Type B pancreatic cell (in vitro differentiated cells): ENCODE measurements around the gene CREBL2. TPM values are rescaled to one million over a fixed set of nuclear protein-coding genes. Genes with fewer than 3 reads are reported as not detected.
"Not testable (repeated sequence)": the region's sequence is repeated elsewhere in the genome, so short reads cannot be mapped to it uniquely, and the experiment has no call there.

Source experiments
- DNase-seq: peaks from one replicate; pipeline ENCODE4 v3.0.0; 2021; ENCODE audit warnings: mixed read lengths; ENCODE audit not compliant: unreplicated experiment; ENCODE audit errors: extremely low spot score
- H3K27ac Mint-ChIP-seq: 2 replicates; pipeline ENCODE4 v1.8.0; 2021; ENCODE audit warnings: mild to moderate bottlenecking, mixed read lengths
- H3K27me3 Mint-ChIP-seq: 2 replicates; pipeline ENCODE4 v1.8.0; 2021; ENCODE audit warnings: mixed read lengths
- H3K36me3 Mint-ChIP-seq: 2 replicates; pipeline ENCODE4 v1.8.0; 2021; ENCODE audit warnings: mixed read lengths
- H3K4me1 Mint-ChIP-seq: one replicate; pipeline ENCODE4 v1.8.0; 2021; ENCODE audit warnings: mixed read lengths; ENCODE audit not compliant: unreplicated experiment
- H3K4me3 Mint-ChIP-seq: 2 replicates; pipeline ENCODE4 v1.8.0; 2021; ENCODE audit warnings: mild to moderate bottlenecking, mixed read lengths
- H3K9me3 Mint-ChIP-seq: 2 replicates; pipeline ENCODE4 v1.8.0; 2021; ENCODE audit warnings: mixed read lengths
- total RNA-seq: library from RNA; stranded (reverse); gene quantifications from 2 replicates; pipeline ENCODE4 v1.2.1, GENCODE V29; 2021; ENCODE audit warnings: low replicate concordance
- TF ChIP-seq, protein P1 (sequence below): fragments of 200-600 bp; sonication (generic); conservative IDR thresholded peaks from 2 replicates; pipeline ENCODE4 v1.5.0; 2021; ENCODE audit warnings: antibody characterized with exemption, mild to moderate bottlenecking

The CREBL2 gene
- total RNA-seq, 1 donor from 2014 or later: 11.9 TPM

DNA sequence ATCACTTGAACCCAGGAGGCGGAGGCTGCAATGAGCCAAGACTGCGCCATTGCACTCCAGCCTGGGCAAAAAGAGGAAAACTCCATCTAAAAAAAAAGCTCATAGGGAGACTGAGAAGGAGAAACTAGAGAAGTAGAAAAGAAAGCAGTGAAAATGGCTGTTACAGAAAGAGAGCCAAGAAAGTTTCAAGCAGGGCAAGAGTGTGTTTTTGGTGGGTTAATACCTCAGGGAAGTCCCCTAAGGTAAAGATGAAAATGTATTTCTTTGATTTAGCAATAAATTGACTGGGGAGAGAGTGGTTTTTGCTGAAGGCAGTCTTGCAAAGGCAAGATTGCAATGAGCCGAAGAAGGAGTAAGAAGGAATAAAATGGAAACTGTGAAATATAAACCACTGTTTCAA is 39.0 kb upstream of the CREBL2 start:
- H3K27me3 Mint-ChIP-seq: no peaks in the 10 kb centered on the region
- no peak for DNase-seq
- H3K4me1 Mint-ChIP-seq: no peaks in the 10 kb centered on the region
- peaks cover 3% of the 10 kb centered on the region for H3K36me3 Mint-ChIP-seq
- peaks cover 5% of the 10 kb centered on the region for H3K9me3 Mint-ChIP-seq
- no peak overlapping the region for H3K27ac Mint-ChIP-seq
- no peak overlapping the region for H3K4me3 Mint-ChIP-seq
- TF ChIP-seq, protein P1, sequence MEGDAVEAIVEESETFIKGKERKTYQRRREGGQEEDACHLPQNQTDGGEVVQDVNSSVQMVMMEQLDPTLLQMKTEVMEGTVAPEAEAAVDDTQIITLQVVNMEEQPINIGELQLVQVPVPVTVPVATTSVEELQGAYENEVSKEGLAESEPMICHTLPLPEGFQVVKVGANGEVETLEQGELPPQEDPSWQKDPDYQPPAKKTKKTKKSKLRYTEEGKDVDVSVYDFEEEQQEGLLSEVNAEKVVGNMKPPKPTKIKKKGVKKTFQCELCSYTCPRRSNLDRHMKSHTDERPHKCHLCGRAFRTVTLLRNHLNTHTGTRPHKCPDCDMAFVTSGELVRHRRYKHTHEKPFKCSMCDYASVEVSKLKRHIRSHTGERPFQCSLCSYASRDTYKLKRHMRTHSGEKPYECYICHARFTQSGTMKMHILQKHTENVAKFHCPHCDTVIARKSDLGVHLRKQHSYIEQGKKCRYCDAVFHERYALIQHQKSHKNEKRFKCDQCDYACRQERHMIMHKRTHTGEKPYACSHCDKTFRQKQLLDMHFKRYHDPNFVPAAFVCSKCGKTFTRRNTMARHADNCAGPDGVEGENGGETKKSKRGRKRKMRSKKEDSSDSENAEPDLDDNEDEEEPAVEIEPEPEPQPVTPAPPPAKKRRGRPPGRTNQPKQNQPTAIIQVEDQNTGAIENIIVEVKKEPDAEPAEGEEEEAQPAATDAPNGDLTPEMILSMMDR: no peak

DNA sequence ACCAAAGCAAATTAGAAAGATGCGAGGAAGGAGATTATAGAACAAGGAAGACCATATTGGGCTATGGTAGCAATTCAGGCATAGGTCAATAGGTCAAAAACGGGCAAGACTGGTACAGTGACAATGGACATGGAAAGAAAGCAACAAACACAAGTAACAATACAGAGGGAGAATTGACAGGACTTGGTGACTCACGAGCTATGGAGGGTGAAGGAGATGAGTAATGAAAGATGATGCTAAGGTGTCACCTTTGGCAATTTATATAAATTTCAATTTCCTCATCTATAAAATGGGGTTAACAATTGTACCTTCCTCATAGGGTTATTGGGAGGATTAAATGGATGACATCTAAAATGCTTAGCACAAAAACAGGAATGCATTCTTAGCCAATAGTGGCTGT is 33.9 kb upstream of the CREBL2 start:
- Mint-ChIP-seq H3K27ac (no peak overlapping the region), H3K36me3 (no peaks in the 10 kb centered on the region), H3K9me3 (peaks cover 8% of the 10 kb centered on the region), H3K4me1 (no peaks in the 10 kb centered on the region), H3K27me3 (no peaks in the 10 kb centered on the region), H3K4me3 (no peak overlapping the region)
- TF ChIP-seq, protein P1: no peak
- DNase-seq: no peak

DNA sequence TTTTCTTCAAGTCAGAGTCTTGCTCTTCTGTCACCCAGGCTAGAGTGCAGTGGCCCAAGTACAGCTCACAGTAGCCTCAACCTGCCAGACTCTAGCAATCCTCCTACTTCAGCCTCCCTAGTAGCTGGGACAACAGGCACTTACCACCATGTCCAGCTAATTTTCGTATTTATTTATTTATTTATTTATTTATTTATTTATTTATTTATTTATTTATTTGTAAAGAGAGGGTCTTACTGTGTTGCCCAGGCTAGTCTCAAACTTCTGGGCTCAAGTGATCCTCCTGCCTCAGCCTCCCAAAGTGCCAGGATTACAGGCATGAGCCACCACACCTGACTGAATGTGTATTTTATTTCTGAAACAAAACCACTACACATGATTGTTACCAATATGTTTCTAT is 31.0 kb upstream of the CREBL2 start:
- DNase-seq, H3K4me1 Mint-ChIP-seq, H3K9me3 Mint-ChIP-seq, H3K27me3 Mint-ChIP-seq, H3K4me3 Mint-ChIP-seq, H3K36me3 Mint-ChIP-seq: not testable (repeated sequence)
- H3K27ac Mint-ChIP-seq: peak overlapping the region; percentile 82

DNA sequence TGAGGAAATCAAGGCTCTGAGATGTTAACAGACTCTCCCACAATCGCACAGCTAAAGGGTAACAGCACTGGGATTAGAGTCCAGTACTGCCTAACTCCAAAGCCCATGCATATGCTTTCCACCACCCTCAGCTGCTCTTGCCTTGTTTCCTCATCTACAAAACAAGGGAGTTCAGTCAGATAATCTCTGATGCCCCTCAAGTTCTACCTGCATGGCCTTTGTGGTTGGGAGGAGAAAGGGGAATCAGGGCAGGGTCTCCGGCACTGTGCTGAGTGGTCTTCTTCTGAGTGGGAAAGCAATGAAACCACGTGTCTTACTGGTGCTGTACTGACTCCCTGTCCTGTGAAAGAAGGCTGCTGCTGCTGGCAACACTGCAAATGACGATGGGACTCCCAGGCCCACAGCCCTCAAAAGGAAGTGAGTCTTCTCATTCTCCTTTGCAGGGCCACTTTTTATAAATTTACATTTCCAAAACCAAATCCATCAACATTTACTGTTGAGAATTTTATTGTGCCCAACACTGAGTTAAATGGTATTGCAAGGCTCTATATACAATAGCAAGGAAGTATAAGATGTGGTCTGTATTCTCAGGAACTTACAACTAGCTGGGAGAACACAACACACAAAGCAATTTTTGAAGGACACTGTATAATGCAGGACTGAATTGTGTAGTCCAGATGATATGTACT is 29.3 kb upstream of the CREBL2 start:
- DNase-seq: no peak
- Mint-ChIP-seq H3K9me3 (peaks cover 8% of the 10 kb centered on the region), H3K27ac (peak overlapping the region; percentile 95), H3K4me3 (peak overlapping the region; percentile 70), H3K36me3 (peaks cover 4% of the 10 kb centered on the region), H3K4me1 (no peaks in the 10 kb centered on the region), H3K27me3 (no peaks in the 10 kb centered on the region)
- TF ChIP-seq, protein P1: no peak

DNA sequence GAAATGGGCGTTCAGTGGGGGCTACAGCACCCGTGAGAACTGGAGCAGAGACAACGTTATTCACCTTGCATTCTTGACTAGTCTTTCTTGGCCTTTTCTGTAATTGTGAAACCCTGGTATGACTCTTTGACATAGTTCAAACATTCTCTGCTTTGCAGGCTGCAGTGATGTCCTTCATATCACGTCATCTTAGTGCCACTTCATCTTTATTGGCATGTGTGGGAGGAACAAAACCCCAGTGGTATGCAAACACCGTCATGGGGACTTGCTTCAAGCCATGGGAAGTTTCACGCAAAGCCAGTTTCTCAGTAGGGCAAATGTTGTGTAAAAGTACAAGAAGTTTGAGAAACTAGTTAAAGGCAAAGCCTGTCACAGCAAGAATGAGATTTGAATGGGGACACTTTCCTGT is 28.8 kb upstream of the CREBL2 start:
- H3K9me3 Mint-ChIP-seq: peaks cover 8% of the 10 kb centered on the region
- H3K36me3 Mint-ChIP-seq: peaks cover 4% of the 10 kb centered on the region
- TF ChIP-seq, protein P1: no peak
- H3K27me3 Mint-ChIP-seq: no peaks in the 10 kb centered on the region
- peak overlapping the region; percentile 70 for H3K4me3 Mint-ChIP-seq
- H3K27ac Mint-ChIP-seq: peak overlapping the region; percentile 95
- H3K4me1 Mint-ChIP-seq: no peaks in the 10 kb centered on the region
- no peak for DNase-seq

DNA sequence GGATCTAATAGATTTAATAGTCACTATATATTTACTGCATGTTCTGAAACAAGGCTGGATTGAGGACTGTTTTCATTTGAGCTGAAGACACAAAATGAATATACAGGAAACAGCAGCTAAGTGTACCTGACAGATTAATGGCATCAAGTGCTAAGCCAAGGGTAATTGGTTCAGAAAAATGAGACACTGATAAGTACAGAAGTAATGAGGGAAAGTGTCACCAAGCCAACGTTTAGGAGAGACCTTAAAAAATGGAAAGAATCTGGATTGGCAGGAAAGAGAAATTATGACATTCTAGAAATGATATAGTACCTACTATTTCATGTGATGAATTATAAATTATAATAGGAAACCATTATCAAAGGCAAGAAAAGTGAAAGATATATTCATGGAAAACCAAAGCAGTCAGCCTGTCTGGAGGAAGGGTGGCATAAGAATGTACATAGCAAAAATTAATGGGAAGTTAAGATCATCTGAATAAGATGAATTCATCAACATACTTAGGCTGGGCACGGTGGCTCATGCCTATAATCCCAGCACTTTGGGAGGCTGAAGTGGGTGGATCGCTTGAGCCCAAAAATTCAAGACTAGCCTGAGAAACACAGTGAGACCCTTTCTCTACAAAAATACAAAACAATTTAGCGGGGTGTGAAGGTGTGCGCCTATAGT is 28.0 kb upstream of the CREBL2 start:
- Mint-ChIP-seq H3K4me3 (peak overlapping the region; percentile 70), H3K4me1 (no peaks in the 10 kb centered on the region), H3K36me3 (peaks cover 4% of the 10 kb centered on the region), H3K27me3 (no peaks in the 10 kb centered on the region), H3K9me3 (peaks cover 8% of the 10 kb centered on the region), H3K27ac (peak overlapping the region; percentile 95)
- no peak for DNase-seq
- TF ChIP-seq, protein P1: no peak
